Measurements from ENCODE around the gene KCNK16. TPM values are rescaled to one million over a fixed set of nuclear protein-coding genes. Genes with fewer than 3 reads are reported as not detected.

The KCNK16 gene
- total RNA-seq (2014; rRNA removed; shearing (Covaris generic)): not detected in 2 replicates
- polyA plus RNA-seq (2015; cell fraction: cytosol; rRNA removed): not detected in 2 replicates
- polyA plus RNA-seq (2015; cell fraction: nucleus; rRNA removed): not detected in 2 replicates

DNA sequence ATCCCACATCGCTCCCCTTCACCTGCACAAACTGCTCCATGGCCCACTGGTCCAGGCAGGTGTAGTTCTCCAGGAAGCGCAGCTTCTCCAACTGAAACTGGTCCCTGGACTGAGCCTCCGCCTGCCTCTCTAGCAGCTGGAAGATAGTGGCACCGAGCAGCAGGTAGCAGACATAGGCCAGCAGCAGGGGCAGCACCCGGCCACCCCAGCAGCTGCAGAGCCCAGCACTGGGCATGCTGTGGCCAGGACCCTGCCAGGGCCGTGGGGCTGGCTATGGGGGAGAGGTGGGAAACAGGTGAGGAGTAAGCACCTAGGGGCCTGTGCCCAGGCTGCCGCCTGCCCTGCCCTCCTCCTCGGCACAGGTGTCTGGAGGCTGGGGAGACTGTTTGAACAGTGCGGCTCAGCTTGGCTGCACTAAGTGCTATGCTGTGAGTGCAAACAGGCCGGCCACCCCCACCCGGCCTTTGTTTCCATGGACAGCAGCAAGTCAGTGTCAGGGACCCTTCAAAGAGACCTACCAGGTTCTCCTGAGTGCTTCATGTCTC, at the start of gene KCNK16:
TSS of gene KCNK16 (minus strand) at position 397 of the 545 bp plus-strand sequence. CDS start at position 235, 162 bp downstream.
- no peak for DNase-seq (ENCODE audit: low read depth)

DNA sequence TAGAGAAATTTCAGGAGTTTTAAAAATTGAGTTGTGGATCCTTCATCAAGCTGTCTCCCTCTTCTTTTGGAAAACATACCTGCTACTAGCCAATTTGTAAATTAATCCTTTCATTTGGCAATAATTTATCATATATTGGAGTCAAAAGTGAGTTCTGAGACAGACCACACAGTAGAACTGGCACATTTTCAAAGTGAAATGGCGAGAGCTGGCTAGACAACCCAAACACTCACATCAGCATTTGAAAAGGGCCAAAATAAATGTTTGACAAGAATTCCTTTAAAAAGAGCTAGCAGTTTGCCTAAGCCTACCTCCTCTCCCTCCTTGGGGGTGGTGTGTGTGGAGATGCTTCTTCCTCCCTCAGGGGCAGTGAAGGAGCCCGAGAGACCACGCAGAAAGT, 47.9 kb upstream of the KCNK16 start:
- no peak for DNase-seq (ENCODE audit: low read depth)

GRCh38 chr6:39369987-39370386, 47.5 kb upstream of the KCNK16 start:
- no peak for DNase-seq (ENCODE audit: low read depth)

- DNase-seq (ENCODE audit: low read depth): no peak
These were observed 45.2 kb upstream of the KCNK16 start for GRCh38 chr6:39367700-39368099.

DNA sequence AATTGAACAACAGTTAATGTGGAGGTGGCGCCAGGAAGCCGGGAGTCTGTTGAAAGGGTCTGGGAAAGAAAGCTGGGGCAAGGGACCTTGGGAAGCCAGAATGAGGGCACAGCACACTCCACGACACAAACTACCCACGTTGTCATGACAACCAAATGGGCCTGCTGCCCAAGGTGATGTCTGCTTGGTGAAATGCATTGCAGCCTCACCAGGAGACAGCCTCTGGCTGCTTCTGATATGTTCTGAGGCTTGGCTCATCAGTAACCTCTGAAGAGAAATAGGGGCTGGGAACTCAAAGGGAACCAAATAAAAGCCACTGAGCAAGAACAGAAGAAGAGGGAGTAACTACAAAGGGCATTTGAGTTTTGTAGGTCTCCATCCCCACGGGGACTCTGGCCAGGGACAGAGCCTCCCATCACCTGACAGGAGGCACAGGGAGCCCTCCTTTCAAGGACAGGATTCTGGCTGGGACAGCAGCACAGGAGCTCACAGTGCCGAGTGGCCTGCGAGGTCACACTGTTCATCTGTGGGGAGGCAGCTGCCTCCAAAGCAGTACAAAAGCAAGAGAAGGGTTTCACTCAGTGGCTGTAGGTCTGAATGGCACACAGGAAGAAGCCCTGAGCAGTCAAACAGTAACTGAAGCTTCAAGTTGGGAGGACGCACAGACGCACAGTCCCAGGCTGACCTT, 44.6 kb upstream of the KCNK16 start:
- DNase-seq (ENCODE audit: low read depth): no peak

- peak; percentile 74 for DNase-seq (ENCODE audit: low read depth)
These were observed 43.0 kb upstream of the KCNK16 start for GRCh38 chr6:39365281-39366074.

GRCh38 chr6:39363280-39363679, 40.8 kb upstream of the KCNK16 start:
- no peak for DNase-seq (ENCODE audit: low read depth)

GRCh38 chr6:39362487-39362865, 40.0 kb upstream of the KCNK16 start:
- peak; percentile 35 for DNase-seq (ENCODE audit: low read depth)

GRCh38 chr6:39361657-39362486, 39.4 kb upstream of the KCNK16 start:
- DNase-seq (ENCODE audit: low read depth): peak; percentile 55

- no peak for DNase-seq (ENCODE audit: low read depth)
These were observed 37.9 kb upstream of the KCNK16 start for GRCh38 chr6:39360378-39360777.

DNA sequence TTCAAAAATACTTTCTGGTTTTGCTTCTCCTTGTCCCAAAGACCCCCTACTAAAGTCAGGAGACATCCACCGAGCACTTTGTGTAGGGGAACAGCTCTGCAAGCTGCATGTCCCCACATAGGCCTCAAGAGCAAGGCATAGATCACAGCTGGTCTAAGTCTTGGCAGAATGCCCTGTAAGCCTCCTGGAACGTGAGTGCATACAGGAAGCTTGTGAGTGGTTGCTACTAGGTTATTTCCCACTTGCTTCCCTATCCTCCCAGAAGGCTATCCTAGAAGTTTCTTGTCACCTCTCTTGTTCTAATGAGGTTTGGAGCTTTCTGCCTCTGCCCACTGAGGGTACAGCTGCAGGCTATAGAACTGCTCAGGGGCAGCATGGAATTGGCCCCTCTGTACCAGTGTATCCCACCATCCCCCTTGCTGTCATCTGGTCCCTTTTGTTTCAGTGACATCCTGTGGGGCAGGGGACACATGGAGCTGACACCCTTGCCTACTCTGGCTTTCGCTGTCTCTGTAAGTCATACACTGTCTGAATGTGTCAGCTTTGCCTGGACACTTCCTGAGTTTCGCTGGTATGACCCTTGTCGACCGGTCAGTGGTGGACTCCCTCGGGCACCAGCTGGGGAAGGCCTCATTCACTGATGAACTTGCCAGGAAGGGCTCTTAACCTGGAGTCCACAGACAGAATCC, 35.6 kb upstream of the KCNK16 start:
- peak; percentile 49 for DNase-seq (ENCODE audit: low read depth)

- no peak for DNase-seq (ENCODE audit: low read depth)
These were observed 31.3 kb upstream of the KCNK16 start for GRCh38 chr6:39353698-39354315.

DNA sequence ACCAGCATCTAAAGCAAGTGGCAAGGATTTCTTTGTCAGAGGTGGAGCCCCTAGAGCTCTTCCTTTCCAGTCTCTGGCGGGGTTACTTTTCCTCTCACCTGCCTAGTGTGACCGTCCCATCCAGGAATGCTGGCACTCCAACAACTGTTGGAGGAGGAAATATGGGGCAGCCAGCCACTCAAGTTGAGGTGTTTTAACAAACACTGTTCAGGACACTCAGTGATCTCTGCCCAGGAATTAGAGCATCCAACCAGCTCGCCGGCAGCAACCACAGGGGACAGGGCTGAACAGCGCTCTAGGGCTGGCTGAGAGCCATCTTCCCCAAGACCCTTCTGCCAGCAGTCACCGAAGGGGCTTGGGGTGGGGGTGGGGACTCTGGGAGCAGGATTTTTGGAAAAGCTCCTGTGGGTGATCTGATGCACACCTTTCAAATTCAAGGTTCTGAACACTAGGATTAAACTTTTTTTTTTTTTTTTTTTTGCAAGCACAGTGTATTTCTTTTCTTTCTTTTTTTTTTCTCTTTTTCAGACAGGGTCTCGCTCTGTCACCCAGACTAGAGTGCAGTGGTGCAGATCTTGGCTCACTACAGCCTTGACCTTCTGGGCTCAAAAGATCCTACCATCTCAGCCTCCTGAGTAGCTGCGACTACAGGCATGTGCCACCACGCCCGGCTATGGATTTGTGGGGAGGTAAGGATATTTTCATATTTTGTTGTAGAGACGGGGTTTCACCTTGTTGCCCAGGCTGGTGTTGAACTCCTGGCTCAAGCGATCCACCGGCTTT, 28.4 kb upstream of the KCNK16 start:
- DNase-seq (ENCODE audit: low read depth): no peak

- DNase-seq (ENCODE audit: low read depth): no peak
These were observed 26.2 kb upstream of the KCNK16 start for GRCh38 chr6:39348740-39349139.

DNA sequence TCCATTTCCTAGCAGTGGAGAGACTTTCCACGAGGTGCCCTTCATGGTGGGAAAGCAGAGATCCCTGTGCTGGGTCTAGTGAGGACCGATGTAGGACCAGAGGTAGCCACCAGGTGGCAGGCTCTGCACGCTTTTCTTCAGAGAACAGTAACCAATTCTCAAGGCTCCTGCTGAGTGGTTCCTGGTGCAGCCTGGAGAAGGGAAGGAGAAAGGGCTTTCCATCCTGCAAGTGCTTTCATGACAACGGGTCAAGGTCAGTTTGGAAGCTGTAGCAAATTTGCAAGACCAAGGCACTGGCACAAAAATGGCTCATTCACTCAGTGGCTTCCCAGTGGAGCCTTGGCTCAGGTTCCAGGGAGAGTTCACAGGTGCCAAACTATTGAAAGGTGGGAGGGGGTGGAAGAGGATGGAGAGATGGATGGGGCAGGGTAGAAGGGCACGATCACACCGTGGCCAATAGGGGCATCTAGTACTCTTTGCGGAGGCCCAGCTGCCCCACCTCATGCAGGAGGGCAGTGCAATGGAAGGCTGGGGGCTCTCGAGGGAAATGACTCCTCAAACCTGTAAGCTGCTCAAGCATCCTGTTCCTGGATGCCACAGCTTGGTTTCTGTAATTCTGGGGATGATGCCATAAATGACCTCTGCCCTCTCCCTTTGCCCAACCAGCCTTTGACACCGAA, 25.5 kb upstream of the KCNK16 start:
- peak; percentile 48 for DNase-seq (ENCODE audit: low read depth)

DNA sequence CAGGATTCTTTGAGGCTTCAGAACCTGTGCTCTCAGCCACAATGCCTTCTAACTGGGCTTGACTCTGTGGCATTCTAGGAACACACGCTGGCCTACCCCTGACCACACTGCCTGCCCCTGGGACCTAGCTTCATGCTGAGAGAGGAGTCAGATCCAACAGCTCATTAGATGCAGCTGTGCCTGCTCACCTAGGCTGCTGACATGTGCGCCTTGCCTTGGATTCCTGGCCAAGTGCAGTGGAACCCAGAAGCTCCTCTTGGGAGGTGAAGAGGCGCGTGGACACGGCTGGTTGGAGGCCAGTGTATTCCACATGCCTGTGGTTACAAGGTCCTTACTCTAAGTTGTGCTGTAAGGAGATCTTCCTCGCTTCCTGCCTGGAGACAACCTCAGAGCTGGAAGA, 24.7 kb upstream of the KCNK16 start:
- no peak for DNase-seq (ENCODE audit: low read depth)

- DNase-seq (ENCODE audit: low read depth): no peak
These were observed 22.3 kb upstream of the KCNK16 start for GRCh38 chr6:39344821-39345280.

GRCh38 chr6:39343396-39343870, 20.9 kb upstream of the KCNK16 start:
- DNase-seq (ENCODE audit: low read depth): no peak

Measured in HT1080 (cell line).